ENCODE measurements around the gene INPP5F. TPM values are rescaled to one million over a fixed set of nuclear protein-coding genes. Genes with fewer than 3 reads are reported as not detected.

The INPP5F gene
- total and polyA plus RNA-seq, 2 donors (not counting 1 experiment from before 2014, with no cell fraction given): 15.0 to 23.3 TPM

GRCh38 chr10:119852277-119852676 lies 126.4 kb downstream of the INPP5F start:
- Histone ChIP-seq H3K4me2 (ENCODE audit: extremely low read depth, insufficient read depth, low read length) (no peak overlapping the region), H3K4me1 (ENCODE audit: control insufficient read depth, extremely low read depth, insufficient read depth, low read length) (peaks cover 4% of the 10 kb centered on the region), H3K4me3 (replicated peaks in 1 of 4; ENCODE audit: control extremely low read depth in 1 of 4, insufficient read depth in 1 of 4, low read depth in 3 of 4, low read length in 4 of 4) (no peak overlapping the region), H3K9ac (ENCODE audit: insufficient read depth, low read length) (no peak overlapping the region), H2AFZ (ENCODE audit: low read length) (no peak overlapping the region), H3K79me2 (ENCODE audit: control insufficient read depth, insufficient read depth, low read length) (no peaks in the 10 kb centered on the region), H3K27ac (ENCODE audit: insufficient read depth, low read length) (no peak overlapping the region), H3K27me3 (ENCODE audit: control insufficient read depth, insufficient read depth, low read length) (no peaks in the 10 kb centered on the region), H4K20me1 (ENCODE audit: control insufficient read depth, extremely low read depth, insufficient read depth, low read length) (no peaks in the 10 kb centered on the region), H3K36me3 (ENCODE audit: control insufficient read depth, insufficient read depth, low read length) (peaks cover 15% of the 10 kb centered on the region), H3K9me3 (ENCODE audit: control insufficient read depth, insufficient read depth, low read depth, low read length) (no peaks in the 10 kb centered on the region)
- no peak for TF ChIP-seq EZH2 (IDR thresholded peaks at IDR 0.05; ENCODE audit: low read length, missing control alignments)
- TF ChIP-seq CTCF (conservative IDR thresholded peaks at IDR 0.05 in 1 of 2, IDR thresholded peaks at IDR 0.05 in 1 of 2; ENCODE audit: low read depth in 1 of 2, low read length in 2 of 2): no peak
- no peak for DNase-seq (ENCODE audit: low read depth in 2 of 2)

- no peak overlapping the region for H3K9ac ChIP-seq (ENCODE audit: insufficient read depth, low read length)
- peaks cover 4% of the 10 kb centered on the region for H3K4me1 ChIP-seq (ENCODE audit: control insufficient read depth, extremely low read depth, insufficient read depth, low read length)
- no peak overlapping the region for H3K4me3 ChIP-seq (replicated peaks in 1 of 4; ENCODE audit: control extremely low read depth in 1 of 4, insufficient read depth in 1 of 4, low read depth in 3 of 4, low read length in 4 of 4)
- no peak for TF ChIP-seq CTCF (conservative IDR thresholded peaks at IDR 0.05 in 1 of 2, IDR thresholded peaks at IDR 0.05 in 1 of 2; ENCODE audit: low read depth in 1 of 2, low read length in 2 of 2)
- no peak for TF ChIP-seq EZH2 (IDR thresholded peaks at IDR 0.05; ENCODE audit: low read length, missing control alignments)
- no peak for DNase-seq (ENCODE audit: low read depth in 2 of 2)
- H3K9me3 ChIP-seq (ENCODE audit: control insufficient read depth, insufficient read depth, low read depth, low read length): no peaks in the 10 kb centered on the region
- H4K20me1 ChIP-seq (ENCODE audit: control insufficient read depth, extremely low read depth, insufficient read depth, low read length): no peaks in the 10 kb centered on the region
- H3K4me2 ChIP-seq (ENCODE audit: extremely low read depth, insufficient read depth, low read length): no peak overlapping the region
- no peak overlapping the region for H3K27ac ChIP-seq (ENCODE audit: insufficient read depth, low read length)
- no peaks in the 10 kb centered on the region for H3K27me3 ChIP-seq (ENCODE audit: control insufficient read depth, insufficient read depth, low read length)
- peaks cover 15% of the 10 kb centered on the region for H3K36me3 ChIP-seq (ENCODE audit: control insufficient read depth, insufficient read depth, low read length)
- no peaks in the 10 kb centered on the region for H3K79me2 ChIP-seq (ENCODE audit: control insufficient read depth, insufficient read depth, low read length)
- no peak overlapping the region for H2AFZ ChIP-seq (ENCODE audit: low read length)
These were observed 127.0 kb downstream of the INPP5F start for GRCh38 chr10:119852822-119853221.

GRCh38 chr10:119853574-119853973 lies 127.7 kb downstream of the INPP5F start:
- Histone ChIP-seq H4K20me1 (ENCODE audit: control insufficient read depth, extremely low read depth, insufficient read depth, low read length) (no peaks in the 10 kb centered on the region), H3K4me2 (ENCODE audit: extremely low read depth, insufficient read depth, low read length) (no peak overlapping the region), H3K9me3 (ENCODE audit: control insufficient read depth, insufficient read depth, low read depth, low read length) (no peaks in the 10 kb centered on the region), H2AFZ (ENCODE audit: low read length) (no peak overlapping the region), H3K27me3 (ENCODE audit: control insufficient read depth, insufficient read depth, low read length) (no peaks in the 10 kb centered on the region), H3K79me2 (ENCODE audit: control insufficient read depth, insufficient read depth, low read length) (peaks cover 4% of the 10 kb centered on the region), H3K4me3 (replicated peaks in 1 of 4; ENCODE audit: control extremely low read depth in 1 of 4, insufficient read depth in 1 of 4, low read depth in 3 of 4, low read length in 4 of 4) (no peak overlapping the region), H3K27ac (ENCODE audit: insufficient read depth, low read length) (no peak overlapping the region), H3K4me1 (ENCODE audit: control insufficient read depth, extremely low read depth, insufficient read depth, low read length) (peaks cover 4% of the 10 kb centered on the region), H3K9ac (ENCODE audit: insufficient read depth, low read length) (no peak overlapping the region), H3K36me3 (ENCODE audit: control insufficient read depth, insufficient read depth, low read length) (peaks cover 15% of the 10 kb centered on the region)
- TF ChIP-seq CTCF (conservative IDR thresholded peaks at IDR 0.05 in 1 of 2, IDR thresholded peaks at IDR 0.05 in 1 of 2; ENCODE audit: low read depth in 1 of 2, low read length in 2 of 2) (no peak), EZH2 (IDR thresholded peaks at IDR 0.05; ENCODE audit: low read length, missing control alignments) (no peak)
- DNase-seq (ENCODE audit: low read depth in 2 of 2): no peak
